Stimulated activated CD4-positive, alpha-beta T cell treated with anti-CD3 and anti-CD28 coated beads, Interleukin-15, amount 100 ng/mL, for 1 hour (primary cell): Measurements from ENCODE around the gene PCYT1A.
A peak's percentile ranks its signal among the peaks of the same experiment; 100 is the strongest.
"Not testable (repeated sequence)": the region's sequence is repeated elsewhere in the genome, so short reads cannot be mapped to it uniquely, and the experiment has no call there.

Source experiments
- DNase-seq, 2 donors: peaks; one replicate each; pipeline ENCODE4 v3.0.0-alpha.2; 2020; ENCODE audit warnings: low read depth in 1 of 2, low spot score in 1 of 2

The PCYT1A gene

GRCh38 chr3:196288141-196288460 lies 575 bp upstream of the PCYT1A start:
- no peak for DNase-seq

DNA sequence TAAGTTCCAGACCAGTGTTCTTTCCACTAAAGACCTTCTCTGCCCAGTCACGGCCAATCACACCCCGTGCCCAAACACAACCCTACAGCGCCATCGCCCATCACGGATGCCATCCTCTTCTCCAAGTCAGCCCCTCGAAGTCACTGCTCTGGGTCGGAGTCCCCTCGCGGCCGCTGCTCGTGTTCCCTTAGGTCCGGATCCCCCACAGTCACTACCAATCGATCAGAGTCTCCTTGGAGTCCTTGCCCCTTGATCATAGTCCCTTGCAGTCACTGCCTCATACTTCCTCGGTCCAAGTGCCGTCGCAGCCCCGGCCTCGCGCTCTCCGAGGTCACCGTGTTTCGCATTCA lies 461 bp downstream of the PCYT1A start:
- DNase-seq = no peak

GRCh38 chr3:196284396-196284795 lies 3.1 kb downstream of the PCYT1A start:
- DNase-seq = no peak

DNA sequence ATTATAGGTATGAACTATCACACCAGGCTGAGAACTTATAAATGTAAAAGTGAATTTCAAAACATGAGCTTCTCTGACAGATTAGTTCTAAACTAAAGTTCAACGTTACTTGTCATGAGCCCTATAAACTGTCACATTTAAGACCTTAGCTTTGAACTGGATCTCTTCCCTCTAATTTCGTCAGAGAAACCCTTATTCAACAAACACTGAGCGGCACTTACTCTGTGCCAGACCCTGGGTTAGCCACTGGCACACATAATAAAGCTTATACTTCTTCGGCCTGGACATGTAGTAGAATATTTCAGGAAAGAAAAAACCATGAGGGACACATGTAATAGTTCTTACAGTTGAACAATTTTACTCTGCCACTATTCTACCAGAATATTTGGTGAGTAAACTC lies 5.6 kb downstream of the PCYT1A start:
- no peak for DNase-seq

DNA sequence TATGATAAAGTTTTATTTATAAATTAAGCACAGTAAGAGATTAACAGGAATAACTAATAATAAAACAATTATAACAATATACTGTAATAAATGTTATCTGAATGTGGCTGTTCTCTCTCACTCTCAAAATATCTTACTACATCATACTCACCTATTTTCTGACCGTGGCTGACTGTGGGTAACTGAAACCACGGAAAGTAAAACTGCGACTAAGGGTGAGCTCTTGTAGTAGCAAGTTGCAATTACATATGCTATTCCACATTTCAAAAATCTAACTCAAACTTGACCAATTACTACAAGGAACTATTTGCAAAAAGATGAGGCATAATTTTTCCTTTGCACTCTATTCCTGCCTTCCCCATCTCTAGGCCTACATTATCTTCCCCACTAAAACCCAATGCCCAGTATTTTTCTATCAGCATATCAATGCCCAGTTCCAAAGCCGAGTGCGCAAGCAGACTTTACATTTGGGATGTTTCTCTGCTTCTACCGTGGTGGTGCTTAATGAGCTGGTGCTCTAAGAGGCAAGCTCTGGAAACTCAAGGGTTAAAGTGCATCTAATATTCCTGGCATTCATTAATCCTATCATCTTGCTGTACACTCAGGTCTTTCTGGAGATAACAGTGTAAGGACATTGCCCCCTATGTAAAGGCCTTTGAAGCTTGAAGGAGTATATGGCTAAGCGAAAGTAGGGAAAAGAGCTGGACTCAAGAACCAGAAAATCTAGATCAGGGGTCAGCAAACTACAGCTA lies 6.7 kb downstream of the PCYT1A start:
- DNase-seq = no peak

GRCh38 chr3:196275126-196275525 lies 12.4 kb downstream of the PCYT1A start:
- DNase-seq = no peak

DNA sequence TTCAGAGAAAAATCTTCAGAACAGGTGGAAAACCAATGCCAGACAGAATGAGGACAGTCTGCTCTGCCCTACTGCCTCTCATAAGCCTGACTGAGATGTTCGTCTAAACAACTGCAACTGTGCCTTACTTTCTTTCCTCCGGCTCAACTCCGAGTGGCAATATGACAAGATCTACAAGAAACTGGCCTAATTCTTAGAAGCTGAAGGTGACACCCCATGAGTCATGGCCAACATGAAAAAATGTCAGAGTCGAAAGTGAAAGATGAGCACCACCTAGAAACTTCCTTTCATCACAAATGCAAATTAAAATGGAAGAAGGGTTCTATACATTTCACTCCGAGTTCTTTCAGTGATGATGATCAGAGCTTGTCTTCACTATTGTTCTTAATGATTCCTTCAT lies 12.9 kb downstream of the PCYT1A start:
- DNase-seq = peak in 1 of 2 donors; percentile 35

- DNase-seq = no peak
Observed at GRCh38 chr3:196273655-196274054, 13.9 kb downstream of the PCYT1A start.

GRCh38 chr3:196272826-196273225 lies 14.7 kb downstream of the PCYT1A start:
- DNase-seq = no peak

GRCh38 chr3:196270499-196270898 lies 17.0 kb downstream of the PCYT1A start:
- DNase-seq = no peak

DNA sequence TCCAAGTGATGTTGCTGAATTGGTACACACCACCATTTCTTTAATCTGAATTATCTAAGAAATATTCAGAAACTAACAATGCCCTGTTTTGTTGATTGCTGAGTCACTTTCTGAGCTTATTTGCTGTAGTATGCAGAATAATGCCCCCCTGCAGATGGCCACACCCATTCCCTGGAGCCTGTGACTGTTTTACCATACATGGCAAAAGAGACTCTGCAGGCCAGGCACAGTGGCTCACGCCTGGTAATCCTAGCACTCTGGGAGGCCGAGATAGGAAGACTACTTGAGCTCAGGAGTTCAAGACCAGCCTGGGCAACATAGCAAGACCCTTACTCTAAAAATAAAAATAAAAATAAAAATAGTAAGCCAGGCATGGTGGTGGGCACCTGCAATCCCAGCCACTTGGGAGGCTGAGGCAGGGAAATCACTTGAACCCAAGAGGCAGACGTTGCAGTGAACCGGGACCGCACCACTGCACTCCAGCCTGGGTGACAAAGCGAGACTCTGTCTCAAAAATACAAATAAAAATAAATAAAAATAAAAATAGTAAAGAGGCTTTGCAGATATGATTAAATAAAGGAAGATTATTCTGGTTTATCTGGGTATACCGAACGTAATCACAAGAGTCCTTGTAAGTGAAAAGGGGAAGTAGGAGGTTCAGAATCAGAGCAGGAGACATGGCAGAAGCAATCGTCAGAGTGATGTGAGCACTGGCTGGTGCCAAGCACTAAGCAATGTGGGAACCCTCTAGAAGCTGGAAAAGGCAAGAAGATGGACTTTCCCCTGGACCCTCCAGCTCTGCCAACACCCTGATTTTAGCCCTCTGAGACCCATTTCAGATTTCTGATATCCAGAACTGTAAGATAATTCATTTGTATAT lies 19.0 kb downstream of the PCYT1A start:
- DNase-seq = no peak

DNA sequence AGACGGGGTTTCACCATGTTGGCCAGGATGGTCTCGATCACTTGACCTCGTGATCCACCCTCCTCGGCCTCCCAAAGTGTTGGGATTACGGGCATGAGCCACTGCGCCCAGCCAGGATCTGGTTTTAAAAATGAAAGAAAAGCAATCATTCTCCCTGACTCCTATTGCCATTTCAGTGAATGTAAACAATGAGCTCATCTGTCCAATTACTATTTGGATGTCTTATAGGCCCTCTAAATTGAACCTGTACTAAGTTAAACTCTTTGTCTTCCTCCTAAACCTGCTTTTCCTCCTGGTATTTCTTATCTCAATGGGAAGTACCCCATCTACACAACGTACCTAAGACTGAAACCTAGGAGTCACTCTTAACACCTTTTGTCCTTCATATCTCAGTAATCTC lies 23.7 kb downstream of the PCYT1A start:
- no peak for DNase-seq

GRCh38 chr3:196260784-196261183 lies 26.7 kb downstream of the PCYT1A start:
- DNase-seq = no peak

GRCh38 chr3:196255776-196256175 lies 31.8 kb downstream of the PCYT1A start:
- DNase-seq = no peak

- DNase-seq = no peak
Observed at GRCh38 chr3:196254376-196255283, 32.9 kb downstream of the PCYT1A start.

- no peak for DNase-seq
Observed at GRCh38 chr3:196251918-196252317, 35.6 kb downstream of the PCYT1A start.

- no peak for DNase-seq
Observed at GRCh38 chr3:196246612-196247308, 40.8 kb downstream of the PCYT1A start.

GRCh38 chr3:196244166-196244565 lies 43.4 kb downstream of the PCYT1A start:
- not testable (repeated sequence) for DNase-seq

DNA sequence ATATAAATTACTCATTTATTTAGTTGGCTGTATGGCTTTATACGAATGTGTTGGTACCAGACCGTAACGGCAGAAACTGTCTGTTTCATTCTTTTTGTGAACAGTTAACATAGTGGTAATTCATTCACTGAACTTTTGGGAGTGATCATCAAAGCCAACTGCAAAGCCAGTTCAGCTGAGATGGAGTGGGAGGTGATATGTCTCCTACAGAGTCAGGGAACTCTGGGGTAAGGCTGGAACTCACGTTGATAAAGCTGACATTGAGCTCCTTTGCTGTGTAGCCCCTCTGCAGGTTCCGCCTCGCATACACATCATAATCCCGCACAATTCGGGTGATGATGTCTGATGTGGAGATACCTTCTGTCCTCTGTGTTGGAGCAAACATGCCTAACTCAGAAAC lies 45.8 kb downstream of the PCYT1A start:
- no peak for DNase-seq

- DNase-seq = no peak
Observed at GRCh38 chr3:196240424-196240823, 47.1 kb downstream of the PCYT1A start.
